SIG-M5 (cell line): ENCODE measurements around the gene FARSB.
A peak's percentile ranks its signal among the peaks of the same experiment; 100 is the strongest.
"Not testable (repeated sequence)": the region's sequence is repeated elsewhere in the genome, so short reads cannot be mapped to it uniquely, and the experiment has no call there.

Experiments
- DNase-seq: peaks from one replicate; lab custom pipeline; 2025; lab: John Stamatoyannopoulos, UW

The FARSB gene

GRCh38 chr2:222655787-222656525 lies at the start of gene FARSB:
TSS of gene FARSB (minus strand) at chr2:222656092. CDS start at chr2:222656073, 19 bp downstream.
- peak; percentile 45 for DNase-seq

- no peak for DNase-seq
These were observed 48.0 kb upstream of the FARSB start for GRCh38 chr2:222703886-222704285.

GRCh38 chr2:222703091-222703490 lies 47.2 kb upstream of the FARSB start:
- no peak for DNase-seq

GRCh38 chr2:222701721-222702131 lies 45.8 kb upstream of the FARSB start:
- no peak for DNase-seq

- no peak for DNase-seq
These were observed 45.3 kb upstream of the FARSB start for GRCh38 chr2:222701233-222701632.

GRCh38 chr2:222698276-222698675 lies 42.4 kb upstream of the FARSB start:
- DNase-seq = no peak

- no peak for DNase-seq
These were observed 37.9 kb upstream of the FARSB start for GRCh38 chr2:222693837-222694236.

GRCh38 chr2:222693413-222693812 lies 37.5 kb upstream of the FARSB start:
- not testable (repeated sequence) for DNase-seq

GRCh38 chr2:222690564-222691200 lies 34.8 kb upstream of the FARSB start:
- DNase-seq = peak; percentile 34

- no peak for DNase-seq
These were observed 33.4 kb upstream of the FARSB start for GRCh38 chr2:222689322-222689721.

- no peak for DNase-seq
These were observed 33.0 kb upstream of the FARSB start for GRCh38 chr2:222688917-222689316.

GRCh38 chr2:222686086-222686750 lies 30.3 kb upstream of the FARSB start:
- DNase-seq = no peak

- no peak for DNase-seq
These were observed 27.9 kb upstream of the FARSB start for GRCh38 chr2:222683805-222684204.

GRCh38 chr2:222677981-222678380 lies 22.1 kb upstream of the FARSB start:
- DNase-seq = no peak

- DNase-seq = no peak
These were observed 18.0 kb upstream of the FARSB start for GRCh38 chr2:222673883-222674282.

- DNase-seq = no peak
These were observed 17.4 kb upstream of the FARSB start for GRCh38 chr2:222673273-222673672.

- no peak for DNase-seq
These were observed 16.1 kb upstream of the FARSB start for GRCh38 chr2:222672068-222672401.

GRCh38 chr2:222671259-222672067 lies 15.6 kb upstream of the FARSB start, which contains the start of gene MOGAT1:
TSS of gene MOGAT1 (plus strand) at chr2:222671658. CDS start at chr2:222671786, 128 bp downstream.
- DNase-seq = no peak

GRCh38 chr2:222670191-222671038 lies 14.5 kb upstream of the FARSB start:
- no peak for DNase-seq

- no peak for DNase-seq
These were observed 13.5 kb upstream of the FARSB start for GRCh38 chr2:222669353-222669752.

GRCh38 chr2:222668494-222669154 lies 12.7 kb upstream of the FARSB start:
- no peak for DNase-seq
